Astrocyte of the cerebellum (primary cell): Measurements from ENCODE around the gene CDHR4.

Source experiments
- DNase-seq: peaks from one replicate; pipeline ENCODE4 v3.0.0-alpha.2; 2011; ENCODE audit warnings: low read depth
- H3K4me3 ChIP-seq: 2 replicates; pipeline ENCODE4 v1.5.1; 2011; ENCODE audit warnings: mild to moderate bottlenecking, low read depth, low read length, moderate library complexity
- CTCF ChIP-seq: IDR thresholded peaks from 2 replicates; pipeline ENCODE4 v1.5.1; 2012; ENCODE audit warnings: low read length, low read depth, moderate library complexity, mild to moderate bottlenecking; ENCODE audit errors: missing control alignments
- in situ Hi-C: cut with HindIII; loops from 2 replicates; pipeline ENCODE4 v1.10.0; 2017; ENCODE audit warnings: low sequenced_read_pairs

CDHR4 gene

GRCh38 chr3:49803465-49804140 lies 3.9 kb upstream of the CDHR4 start:
- H3K4me3 ChIP-seq: peak overlapping the region; percentile 72
- in situ Hi-C loops: no loop called here
- no peak for DNase-seq
- TF ChIP-seq CTCF: no peak

DNA sequence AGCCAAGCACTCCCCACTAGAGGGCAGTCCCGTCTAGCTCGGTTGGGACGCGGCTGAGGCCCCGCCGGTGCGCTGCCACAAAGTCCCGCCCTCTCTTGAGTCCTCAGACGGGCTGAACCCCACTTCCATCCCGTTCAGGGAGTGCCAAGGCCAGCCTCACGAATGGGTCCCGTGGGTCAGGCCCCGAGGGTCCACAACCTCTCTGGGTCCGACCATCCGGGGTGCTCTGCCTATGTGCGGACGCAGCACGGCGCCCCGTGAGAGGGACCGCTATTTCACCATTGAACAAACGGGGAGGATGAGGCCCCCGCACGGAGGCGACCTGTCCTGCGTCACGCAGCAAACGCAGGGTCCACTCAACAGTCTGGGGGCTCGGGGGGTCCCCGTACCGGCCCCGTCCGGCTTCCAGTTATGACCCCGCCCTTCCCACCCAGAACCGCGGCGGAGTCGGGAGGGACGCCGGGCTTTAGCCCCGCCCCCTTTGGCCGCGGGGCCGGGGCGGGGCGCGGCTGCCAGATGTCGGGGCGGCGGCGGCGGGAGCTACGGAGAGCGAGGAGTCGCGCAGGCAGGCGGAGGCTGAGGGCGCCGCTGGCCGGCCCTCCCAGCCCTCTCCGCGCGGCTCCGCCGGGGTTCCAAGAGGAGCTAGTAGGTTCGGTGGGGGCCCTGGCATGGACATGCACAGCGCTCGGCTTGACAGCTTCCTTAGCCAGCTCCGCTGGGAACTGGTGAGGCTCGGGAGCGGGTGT lies 3.2 kb upstream of the CDHR4 start, which contains the start of gene INKA1:
TSS of gene INKA1 (plus strand) at position 543 of the 746 bp plus-strand sequence. CDS start at position 675, 132 bp downstream.
- DNase-seq: peak; percentile 53
- peak within 1 kb of the TSS; percentile 72 for H3K4me3 ChIP-seq
- peak; percentile 85 for TF ChIP-seq CTCF
- in situ Hi-C loops: no loop called here

DNA sequence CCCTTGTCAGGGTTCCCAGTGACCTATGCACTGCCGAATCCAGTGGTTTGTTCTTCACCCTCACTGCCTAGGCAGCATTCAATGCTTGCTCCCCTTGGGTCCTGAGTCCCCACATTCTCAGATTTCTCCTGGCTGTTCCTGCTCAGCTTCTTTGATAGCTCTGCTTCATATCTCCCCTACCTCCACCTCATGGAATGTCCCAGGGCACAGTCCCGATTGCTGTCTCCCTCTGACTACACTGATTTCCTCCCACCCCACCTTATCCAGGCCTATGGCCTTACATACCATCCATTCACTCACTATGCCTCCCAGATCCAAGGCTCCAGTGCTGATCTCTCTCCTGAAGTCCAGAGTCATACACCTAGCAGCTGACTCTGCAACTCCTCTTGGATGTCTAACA lies 1.5 kb upstream of the CDHR4 start:
- no peak overlapping the region for H3K4me3 ChIP-seq
- in situ Hi-C loops: no loop called here
- TF ChIP-seq CTCF: no peak
- DNase-seq: no peak

GRCh38 chr3:49799105-49799504 lies 568 bp downstream of the CDHR4 start:
- no peak for TF ChIP-seq CTCF
- in situ Hi-C loops: no loop called here
- DNase-seq: no peak
- H3K4me3 ChIP-seq: no peak overlapping the region

- DNase-seq: no peak
- in situ Hi-C loops: no loop called here
- H3K4me3 ChIP-seq: no peak overlapping the region
- TF ChIP-seq CTCF: no peak
Observed at GRCh38 chr3:49794926-49795905, 4.5 kb downstream of the CDHR4 start.

DNA sequence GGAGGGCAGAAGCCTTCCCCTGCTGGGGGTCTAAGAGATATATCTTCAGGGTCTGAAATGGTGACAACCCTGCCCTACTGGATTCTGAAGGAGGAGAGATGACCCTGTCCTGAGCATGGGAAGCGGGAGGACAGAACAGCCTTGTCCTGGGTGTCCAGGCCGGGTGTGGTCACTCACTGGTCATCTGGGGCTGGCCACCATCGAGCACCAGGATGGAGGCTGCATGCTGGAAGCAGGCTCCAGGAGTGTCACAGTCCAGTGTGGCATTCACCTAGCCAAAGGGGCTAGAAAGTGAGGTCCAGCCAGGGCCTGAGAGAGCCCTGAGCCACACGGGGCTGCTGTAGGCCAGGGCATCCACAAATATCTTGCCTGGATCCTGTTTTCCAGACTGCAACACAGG lies 5.2 kb downstream of the CDHR4 start:
- TF ChIP-seq CTCF: no peak
- DNase-seq: no peak
- H3K4me3 ChIP-seq: no peak overlapping the region
- in situ Hi-C loops: no loop called here
